GM21723 (cell line): ENCODE results near the gene IFIT1.

ENCODE experiments used
- ATAC-seq: cut with Tn5 transposase; IDR thresholded peaks from one replicate; pipeline ENCODE4 v1.9.1; 2021; ENCODE audit warnings: mild to moderate bottlenecking, moderate library complexity; ENCODE audit not compliant: unreplicated experiment

IFIT1 gene, protein sequence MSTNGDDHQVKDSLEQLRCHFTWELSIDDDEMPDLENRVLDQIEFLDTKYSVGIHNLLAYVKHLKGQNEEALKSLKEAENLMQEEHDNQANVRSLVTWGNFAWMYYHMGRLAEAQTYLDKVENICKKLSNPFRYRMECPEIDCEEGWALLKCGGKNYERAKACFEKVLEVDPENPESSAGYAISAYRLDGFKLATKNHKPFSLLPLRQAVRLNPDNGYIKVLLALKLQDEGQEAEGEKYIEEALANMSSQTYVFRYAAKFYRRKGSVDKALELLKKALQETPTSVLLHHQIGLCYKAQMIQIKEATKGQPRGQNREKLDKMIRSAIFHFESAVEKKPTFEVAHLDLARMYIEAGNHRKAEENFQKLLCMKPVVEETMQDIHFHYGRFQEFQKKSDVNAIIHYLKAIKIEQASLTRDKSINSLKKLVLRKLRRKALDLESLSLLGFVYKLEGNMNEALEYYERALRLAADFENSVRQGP

DNA sequence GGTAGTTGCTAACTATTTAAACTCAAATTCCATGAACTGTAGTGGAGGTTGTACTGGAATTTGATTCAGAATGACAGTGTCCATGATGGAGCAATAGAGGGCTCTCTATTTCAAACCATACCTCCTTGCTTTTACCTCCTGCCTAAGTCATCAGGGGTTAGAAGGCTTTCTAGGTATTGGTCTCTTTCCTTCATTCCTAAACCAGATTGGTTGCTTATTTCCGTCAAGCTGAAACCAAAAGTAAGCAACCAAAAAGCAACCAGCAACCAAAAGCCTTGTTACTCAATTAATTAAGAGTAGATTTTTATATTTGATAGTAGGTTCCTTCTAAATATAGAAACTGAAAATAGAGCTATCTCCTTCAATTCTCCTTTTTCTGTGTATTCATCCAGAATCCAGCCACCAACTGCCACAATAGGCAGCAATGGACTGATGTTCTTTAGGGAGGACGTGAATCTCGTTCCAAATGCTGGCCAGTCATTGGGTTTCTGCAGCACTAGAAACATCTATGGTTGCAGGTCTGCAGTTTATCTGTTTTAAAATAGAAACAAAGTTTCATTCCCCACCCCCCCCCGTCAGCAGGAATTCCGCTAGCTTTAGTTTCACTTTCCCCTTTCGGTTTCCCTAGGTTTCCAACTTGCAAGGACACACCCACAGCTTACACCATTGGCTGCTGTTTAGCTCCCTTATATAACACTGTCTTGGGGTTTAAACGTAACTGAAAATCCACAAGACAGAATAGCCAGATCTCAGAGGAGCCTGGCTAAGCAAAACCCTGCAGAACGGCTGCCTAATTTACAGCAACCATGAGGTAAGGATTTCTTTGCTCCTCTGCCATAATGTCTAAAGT is at the start of gene IFIT1:
IFIT1 (plus strand) TSS at position 717 of the 850 bp plus-strand sequence; CDS start at position 807, 90 bp downstream.
- peak; percentile 87 for ATAC-seq

DNA sequence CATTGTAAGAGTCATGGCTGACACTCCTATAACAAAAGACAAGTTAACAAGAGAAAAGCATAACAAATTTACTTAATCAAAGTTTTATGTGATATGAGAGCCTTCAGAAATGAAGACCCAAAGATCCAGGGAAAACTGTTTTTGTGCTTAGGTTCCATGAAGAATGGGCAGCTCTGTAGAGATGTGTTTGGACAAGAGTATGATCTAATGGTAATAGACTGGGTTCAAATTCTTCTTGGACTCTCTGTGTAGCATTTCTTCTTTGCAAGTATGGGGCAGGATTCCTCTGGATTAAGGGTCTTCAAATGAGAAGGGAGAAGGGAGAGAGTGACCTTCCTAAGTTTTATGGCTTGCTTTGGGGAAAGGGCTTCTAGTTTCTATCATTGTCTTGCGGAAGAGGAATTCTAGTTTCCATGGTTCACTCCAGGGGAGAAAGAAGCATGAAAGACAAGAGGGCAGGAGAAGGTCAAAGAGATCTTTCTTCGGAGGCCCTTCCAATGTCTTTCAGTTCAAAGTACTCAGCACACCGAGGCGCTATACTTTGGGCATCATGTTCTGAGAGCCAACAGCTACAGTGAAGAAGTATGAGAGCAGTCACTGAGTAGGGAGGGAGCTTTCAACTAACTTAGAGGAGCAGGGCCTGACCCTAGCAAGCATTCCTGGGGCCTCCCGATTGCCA is 49.2 kb upstream of the IFIT1 start:
- ATAC-seq: no peak

DNA sequence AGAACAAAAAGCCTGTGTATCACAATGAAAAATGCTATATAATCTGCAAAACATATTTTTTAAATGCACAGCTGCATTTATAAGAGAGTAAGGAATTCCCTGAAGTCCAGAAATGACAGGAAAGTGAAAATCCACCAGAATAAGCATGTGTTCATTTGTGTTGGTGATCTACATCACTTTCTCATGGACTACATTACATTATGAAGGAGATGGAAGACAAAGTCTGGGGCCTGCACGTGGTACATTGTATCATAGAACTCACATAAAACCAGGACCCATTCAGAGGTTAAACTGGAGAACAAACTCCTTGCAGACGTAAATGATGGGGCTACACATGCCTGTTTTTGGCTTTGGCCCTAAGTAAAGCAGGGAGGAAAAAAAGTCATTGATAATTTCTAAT is 48.3 kb upstream of the IFIT1 start:
- no peak for ATAC-seq

DNA sequence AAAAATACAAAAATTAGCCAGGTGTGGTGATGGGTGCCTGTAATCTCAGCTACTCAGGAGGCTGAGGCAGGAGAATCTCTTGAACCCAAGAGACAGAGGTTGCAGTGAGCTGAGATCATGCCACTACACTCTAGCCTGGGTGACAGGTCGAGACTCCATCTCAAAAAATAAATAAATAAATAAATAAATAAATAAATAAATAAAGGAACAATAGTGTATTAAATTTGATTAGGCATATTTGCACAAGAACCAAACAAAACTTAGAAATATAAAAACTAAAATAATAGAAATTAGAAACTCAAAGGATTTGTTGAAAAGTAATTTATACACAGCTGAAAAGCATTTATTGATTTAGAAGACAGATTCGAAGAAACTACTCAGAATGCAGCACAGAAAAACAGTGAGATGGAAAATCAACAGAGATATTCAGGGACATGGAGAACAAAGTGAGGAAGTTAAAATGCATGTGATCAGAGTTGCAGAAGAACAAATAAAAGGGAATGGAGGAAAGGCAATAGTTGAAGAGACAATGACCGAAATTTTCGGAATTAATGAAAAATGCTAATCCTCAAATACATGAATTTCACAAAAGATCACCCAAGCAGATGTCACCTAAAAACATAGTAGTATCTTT is 46.9 kb upstream of the IFIT1 start:
- ATAC-seq: no peak

DNA sequence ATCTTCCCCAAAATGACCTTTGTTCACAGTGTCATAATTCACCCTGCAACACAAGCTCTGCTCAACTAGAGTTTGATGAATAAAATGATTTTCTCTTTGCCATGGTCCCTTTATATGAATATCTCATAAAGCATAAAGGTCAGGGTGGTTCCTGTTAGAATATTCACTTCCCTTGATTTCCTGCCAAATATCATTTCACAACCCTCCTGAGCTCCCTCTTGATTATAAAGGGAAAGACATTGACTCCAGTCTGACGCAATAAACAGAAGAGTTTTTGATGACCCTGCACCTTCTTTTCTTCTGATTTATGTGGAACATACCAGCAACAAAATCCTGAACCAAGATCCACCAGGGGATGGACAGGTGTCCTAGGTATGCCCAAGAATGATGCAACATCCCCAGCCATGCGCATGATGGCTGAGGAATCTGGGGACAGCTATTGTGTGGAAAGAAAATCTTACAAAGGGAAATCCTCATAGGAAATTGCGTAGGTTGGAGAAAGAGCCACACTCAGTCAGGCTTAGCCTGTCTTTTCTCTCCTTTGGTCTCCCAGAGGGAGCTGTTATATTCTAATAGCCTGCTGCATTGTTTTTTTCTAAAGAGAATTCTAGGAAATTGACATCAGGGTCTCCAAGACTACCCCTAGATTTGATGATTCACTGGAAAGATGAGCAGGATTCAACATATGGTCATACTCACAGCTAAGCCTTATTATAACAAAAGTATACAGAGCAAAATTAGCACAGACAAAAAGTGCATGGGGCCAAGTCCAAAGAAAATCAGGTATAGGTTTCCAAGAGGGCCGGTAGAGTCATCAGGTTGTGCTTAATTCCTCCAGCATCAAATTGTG is 45.8 kb upstream of the IFIT1 start:
- no peak for ATAC-seq

DNA sequence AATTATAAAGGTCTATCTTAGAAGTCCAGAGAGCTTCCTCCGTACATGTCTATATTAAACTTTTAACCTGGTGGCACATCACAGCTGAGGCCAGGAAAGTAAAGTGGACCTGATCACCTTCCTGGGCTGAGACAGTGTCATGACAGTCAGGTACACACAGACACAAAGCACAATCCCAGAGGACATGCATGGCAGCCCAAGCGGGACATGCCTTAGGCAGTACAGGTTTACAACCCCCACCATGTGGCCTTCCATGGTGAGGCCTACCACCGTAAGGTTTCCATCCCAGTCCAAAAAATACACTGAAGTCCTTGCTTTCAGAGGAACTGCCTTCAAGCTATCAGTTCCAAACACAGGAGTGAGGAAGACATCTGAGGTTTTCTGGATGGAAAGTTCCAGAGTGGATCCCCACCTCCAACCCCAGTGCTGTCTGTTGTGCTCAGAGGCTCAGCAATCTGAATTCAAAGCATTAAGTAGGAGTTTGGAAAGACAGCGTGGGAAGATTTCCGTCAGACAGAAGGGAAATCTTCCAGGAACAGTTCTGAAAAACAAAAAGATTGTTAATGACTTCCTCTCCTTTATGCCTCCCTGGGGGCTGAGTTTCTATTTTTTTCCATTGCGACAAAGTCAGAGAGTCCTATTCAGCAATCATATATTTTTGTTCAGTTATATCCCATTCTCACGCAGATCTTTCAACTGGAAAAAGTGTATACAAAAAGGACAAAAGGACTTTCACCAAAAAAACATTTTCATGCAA is 44.5 kb upstream of the IFIT1 start:
- ATAC-seq: no peak

DNA sequence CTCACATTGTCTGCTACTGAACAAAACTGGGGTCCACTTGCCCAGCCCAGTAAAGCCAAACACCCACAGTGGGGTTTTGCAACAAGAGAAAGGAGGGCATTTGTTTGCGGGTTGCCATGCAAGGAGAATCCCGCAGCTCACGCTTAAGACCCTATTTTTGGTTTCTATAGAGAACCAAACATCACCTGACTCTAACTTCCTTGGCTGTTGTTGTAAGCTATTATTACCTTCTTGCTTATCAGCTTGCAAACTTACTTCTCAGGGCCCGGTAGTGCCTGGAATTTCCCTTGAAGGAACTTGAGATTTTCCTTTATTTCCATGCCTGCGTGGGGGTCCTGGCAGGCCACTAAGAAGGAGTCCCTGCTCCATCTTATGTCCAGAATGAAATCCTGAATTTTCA is 43.9 kb upstream of the IFIT1 start:
- no peak for ATAC-seq

DNA sequence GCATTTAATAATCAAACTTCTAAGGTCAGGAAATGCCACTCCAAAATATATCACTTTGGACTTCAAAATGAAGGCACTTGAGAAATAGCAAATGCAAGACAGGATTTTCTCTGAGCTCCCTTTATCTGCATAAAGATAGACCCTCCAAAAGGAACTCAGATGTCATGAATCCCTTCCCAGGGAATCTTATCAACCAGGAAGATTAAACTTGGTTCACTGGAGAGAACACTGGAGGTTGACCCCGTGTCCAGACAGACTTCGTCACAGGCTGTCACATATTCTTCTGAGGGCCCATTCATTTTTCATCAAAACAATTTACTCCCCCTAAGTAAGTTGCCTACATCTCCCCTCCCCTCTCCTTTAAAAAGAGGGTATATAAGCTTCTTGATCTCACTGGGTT is 43.4 kb upstream of the IFIT1 start:
- no peak for ATAC-seq

DNA sequence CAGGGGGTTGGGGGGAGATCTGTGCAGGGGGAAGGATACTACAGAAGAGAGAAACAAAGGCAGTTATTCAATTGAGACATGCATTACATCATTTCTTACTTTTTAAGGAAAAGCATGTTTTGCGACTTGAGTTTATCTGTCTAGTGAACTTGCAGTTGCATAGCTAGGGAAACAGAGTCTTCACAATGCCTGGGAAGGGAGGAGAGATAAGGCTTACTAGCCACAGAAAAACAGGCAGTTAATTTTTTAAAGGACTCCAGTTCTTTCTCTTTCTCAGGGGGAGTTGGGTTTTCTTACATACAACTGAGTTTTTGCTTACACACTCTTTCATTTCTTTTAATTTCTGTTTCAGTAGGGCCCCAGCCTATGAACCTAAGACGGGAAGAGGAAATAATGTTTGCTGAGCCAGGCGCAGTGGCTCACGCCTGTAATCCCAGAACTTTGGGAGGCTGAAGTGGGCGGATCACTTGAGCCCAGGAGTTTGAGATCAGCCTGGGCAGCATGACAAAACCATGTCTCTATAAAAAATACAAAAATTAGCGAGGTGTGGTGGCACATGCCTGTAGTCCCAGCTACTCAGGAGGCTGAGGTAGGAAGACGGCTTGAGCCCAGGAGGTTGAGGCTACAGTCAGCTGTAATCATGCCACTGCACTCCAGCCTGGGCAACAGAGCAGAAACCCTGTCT is 41.6 kb upstream of the IFIT1 start:
- peak; percentile 48 for ATAC-seq

DNA sequence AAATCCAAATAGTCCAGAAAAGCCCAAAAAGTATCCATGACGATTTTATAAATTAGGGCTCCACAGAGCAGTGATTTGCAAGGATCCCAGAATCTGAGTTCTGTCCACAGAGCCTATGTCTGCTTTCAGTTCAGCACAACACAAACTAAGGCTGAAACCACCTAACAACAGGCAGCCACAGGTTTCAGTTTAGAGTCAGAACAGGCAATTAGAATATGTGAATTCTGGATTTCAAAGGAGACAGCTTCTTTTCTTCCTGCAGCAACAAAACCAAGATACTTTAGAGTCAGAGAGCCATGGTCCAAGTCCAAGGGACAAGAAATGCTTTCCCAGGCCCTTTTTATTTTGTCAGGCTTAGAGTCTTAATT is 41.0 kb upstream of the IFIT1 start:
- ATAC-seq: peak; percentile 90

DNA sequence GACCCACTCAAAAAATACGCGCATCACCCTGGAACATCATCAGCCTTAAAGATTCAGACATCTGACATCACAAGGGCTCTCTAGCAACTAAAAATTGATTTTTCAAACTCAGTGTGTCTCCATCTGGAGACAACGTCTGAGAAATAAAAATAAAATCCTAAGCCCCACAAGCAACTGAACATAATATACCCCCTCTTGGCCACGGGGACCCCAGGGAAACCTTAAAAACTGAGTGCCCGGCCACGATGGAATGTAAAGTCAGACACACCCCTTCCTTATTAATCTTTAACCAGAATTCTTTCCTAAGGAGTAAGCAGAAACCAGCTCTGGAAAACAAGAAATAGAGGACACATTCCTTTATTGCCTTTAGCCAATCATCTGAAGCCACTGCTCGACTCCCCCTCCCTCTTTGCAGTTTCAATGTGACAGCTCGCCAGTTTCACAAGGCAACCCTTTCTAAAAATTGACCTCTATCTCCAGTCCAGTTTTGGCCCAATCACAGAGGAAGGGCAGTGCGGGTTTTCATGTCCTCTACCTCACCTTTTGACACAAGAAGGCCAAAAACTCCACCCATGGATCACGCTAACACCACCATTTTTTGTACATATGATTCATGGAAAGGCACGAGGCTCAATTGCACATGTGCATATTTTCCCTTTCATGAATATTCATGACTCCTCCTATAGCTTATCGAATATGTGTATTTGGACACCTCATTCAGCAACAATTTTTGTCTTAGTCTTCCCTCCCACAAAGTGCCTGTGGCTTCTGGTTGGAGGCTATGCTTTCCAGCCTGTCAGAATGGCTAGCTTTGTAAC is 40.4 kb upstream of the IFIT1 start:
- ATAC-seq: no peak

DNA sequence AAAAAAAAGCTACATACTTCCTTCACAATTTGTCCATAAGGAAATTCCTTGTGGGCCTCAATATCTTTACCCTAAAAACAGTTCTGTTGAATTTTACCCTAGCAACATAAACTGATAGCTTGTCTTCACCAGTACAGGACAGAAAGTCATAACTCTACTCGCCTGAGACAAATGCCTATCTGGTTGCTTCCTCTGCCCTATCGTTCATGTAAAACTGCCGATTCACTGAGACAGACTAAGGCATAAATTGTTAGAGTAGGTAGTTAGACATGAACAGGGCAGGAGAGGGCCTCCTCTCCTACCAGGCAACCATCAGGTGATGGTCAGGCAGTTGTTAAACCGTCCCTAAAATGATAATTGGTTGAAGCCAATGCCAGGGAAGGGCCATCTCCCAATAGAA is 39.6 kb upstream of the IFIT1 start:
- no peak for ATAC-seq

DNA sequence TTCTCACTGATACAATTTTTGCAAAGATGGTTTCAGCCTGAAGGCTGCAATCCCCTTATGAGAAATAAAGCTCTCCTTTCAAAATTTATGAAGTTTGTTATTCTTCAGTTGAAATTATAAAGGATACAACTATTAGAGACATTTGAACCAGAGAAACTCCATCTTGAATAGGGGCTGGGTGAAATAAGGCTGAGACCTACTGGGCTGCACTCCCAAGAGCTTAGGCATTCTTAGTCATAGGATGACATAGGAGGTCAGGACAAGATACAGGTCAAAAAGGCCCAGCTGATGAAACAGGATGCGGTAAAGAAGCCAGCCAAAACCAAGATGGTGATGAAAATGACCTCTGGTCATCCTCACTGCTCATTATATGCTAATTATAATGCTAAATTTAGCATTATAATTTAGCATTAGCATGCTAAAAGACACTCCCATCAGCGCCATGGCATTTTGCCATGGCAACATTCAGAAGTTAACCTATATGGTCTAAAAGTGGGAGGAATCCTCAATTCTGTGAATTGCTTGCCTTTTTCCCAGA is 37.0 kb upstream of the IFIT1 start:
- no peak for ATAC-seq

DNA sequence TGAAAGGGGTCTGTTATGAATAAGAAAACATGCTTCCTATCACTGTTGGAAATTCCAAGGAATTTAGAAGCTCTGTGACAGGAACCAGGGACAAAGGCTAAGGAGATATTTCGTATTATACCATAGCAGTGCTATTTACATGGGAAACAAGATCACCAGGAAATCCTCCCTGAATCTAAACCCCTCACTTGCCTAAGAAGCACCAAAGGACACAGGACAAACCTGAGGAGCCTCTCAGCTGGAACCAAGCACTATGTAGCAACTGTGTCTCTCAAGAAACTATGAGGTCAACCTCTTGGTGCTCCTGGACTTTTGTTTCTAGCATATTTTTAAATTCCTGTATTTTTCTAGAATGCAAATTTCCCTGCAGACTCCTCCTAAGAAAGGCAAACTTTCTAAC is 35.3 kb upstream of the IFIT1 start:
- ATAC-seq: no peak

DNA sequence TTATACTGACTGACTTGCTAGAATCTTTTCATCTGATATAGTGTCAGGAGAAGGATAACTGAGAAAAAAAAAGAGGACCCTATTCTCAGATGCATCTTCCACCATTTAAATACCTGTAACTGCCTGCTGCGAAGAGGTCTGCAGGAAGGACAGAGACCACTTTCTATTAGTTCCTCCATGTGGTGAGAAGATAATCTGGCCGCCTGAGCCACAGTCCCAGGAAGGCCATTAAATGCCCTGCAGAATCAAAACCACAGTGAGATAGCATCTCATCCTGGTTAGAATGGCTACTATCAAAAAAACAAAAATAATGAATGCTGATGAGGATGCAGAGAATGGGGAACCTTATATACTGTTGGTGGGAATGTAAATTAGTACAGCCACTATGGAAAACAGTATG is 34.4 kb upstream of the IFIT1 start:
- ATAC-seq: no peak

DNA sequence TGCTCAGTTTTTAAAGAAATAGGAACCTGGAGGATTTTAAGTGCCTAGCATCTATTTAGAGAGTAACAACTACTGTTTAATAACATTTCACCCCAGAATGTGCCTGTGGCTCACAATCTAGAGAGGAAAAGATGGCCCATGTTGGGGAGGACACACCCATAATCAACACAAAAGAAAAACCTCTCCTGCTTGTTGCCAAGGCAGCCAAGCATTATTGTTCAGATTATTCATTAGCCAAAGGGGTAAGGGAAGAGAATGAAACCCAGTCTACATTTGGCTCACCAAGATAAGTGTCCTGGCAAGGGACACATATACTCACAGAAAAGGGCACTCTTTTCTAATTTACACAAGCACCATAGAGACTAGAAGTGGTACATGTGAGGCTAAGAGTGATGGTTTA is 32.3 kb upstream of the IFIT1 start:
- no peak for ATAC-seq

DNA sequence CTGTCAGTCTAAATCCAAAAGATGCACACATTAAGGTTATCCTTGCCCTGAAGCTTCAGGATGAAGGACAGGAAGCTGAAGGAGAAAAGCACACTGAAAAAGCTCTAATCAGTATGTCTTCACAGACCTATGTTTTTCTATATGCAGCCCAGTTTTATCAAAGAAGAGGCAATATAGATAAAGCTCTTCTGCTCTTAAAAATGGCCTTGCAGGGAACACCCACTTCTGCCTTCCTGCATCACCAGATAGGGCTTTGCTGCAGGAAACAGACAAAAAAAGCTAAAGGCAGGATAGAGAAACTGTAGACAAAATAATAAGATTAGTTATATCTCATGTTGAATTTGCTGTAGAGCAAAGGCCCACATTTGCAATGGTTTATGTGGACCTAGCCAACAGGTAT is 29.5 kb upstream of the IFIT1 start:
- no peak for ATAC-seq
